Ectodermal cell (in vitro differentiated cells): ENCODE results near the gene C10orf105.

Source experiments
- H3K27ac ChIP-seq: 2 replicates; pipeline ENCODE4 v1.7.0; 2013; ENCODE audit warnings: mild to moderate bottlenecking, low read depth, low read length; ENCODE audit not compliant: insufficient read depth, poor library complexity, severe bottlenecking
- H3K27me3 ChIP-seq: 2 replicates; pipeline ENCODE4 v1.7.0; 2013; ENCODE audit warnings: mild to moderate bottlenecking, low read length; ENCODE audit not compliant: insufficient read depth, control insufficient read depth, poor library complexity, severe bottlenecking
- H3K36me3 ChIP-seq: one replicate; pipeline ENCODE4 v1.7.0; 2013; ENCODE audit warnings: low read length; ENCODE audit not compliant: control insufficient read depth, insufficient read depth
- H3K4me1 ChIP-seq: one replicate; pipeline ENCODE4 v1.7.0; 2013; ENCODE audit warnings: low read length; ENCODE audit not compliant: control insufficient read depth, insufficient read depth
- H3K4me3 ChIP-seq: 2 replicates; pipeline ENCODE4 v1.7.0; 2013; ENCODE audit warnings: low read depth, low read length, control low read depth; ENCODE audit not compliant: insufficient read depth
- H3K9me3 ChIP-seq: 2 replicates; pipeline ENCODE4 v1.7.0; 2013; ENCODE audit warnings: mild to moderate bottlenecking, low read length, moderate library complexity; ENCODE audit not compliant: control insufficient read depth
- WGBS, 2 experiments: methylation state at CpG; one replicate each; pipeline ENCODE4 v1.1.7; 2013; ENCODE audit warnings: missing lambda C conversion rate in 2 of 2; 5-methylcytosine and 5-hydroxymethylcytosine counted together

Gene C10orf105

DNA sequence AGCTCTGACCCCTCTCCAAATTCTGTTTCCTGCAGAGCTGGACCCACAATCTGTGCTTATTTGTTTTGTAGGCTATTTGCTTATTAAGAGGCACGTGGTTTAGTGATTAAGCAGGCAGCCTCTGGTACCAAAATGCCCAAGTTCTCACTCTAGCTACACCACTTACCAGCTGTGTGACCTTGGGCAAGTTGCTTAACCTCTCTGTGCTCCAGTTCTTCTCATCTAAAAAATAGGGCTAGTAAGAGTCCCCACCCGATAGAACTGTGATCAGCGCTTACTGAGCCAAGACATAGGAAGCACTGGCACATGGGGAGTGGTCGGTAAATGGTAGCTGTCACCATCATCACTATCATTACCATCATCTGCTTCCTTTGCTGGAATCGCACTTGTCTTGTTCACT, 20.8 kb downstream of the C10orf105 start:
- peaks cover 13% of the 10 kb centered on the region for H3K4me1 ChIP-seq
- H3K4me3 ChIP-seq, result no peak overlapping the region
- WGBS, 2 experiments, result 84 to 93% methylated on average over 5 of the region's 5 CpGs
- no peaks in the 10 kb centered on the region for H3K9me3 ChIP-seq
- no peaks in the 10 kb centered on the region for H3K36me3 ChIP-seq
- no peaks in the 10 kb centered on the region for H3K27me3 ChIP-seq
- H3K27ac ChIP-seq, result no peak overlapping the region

DNA sequence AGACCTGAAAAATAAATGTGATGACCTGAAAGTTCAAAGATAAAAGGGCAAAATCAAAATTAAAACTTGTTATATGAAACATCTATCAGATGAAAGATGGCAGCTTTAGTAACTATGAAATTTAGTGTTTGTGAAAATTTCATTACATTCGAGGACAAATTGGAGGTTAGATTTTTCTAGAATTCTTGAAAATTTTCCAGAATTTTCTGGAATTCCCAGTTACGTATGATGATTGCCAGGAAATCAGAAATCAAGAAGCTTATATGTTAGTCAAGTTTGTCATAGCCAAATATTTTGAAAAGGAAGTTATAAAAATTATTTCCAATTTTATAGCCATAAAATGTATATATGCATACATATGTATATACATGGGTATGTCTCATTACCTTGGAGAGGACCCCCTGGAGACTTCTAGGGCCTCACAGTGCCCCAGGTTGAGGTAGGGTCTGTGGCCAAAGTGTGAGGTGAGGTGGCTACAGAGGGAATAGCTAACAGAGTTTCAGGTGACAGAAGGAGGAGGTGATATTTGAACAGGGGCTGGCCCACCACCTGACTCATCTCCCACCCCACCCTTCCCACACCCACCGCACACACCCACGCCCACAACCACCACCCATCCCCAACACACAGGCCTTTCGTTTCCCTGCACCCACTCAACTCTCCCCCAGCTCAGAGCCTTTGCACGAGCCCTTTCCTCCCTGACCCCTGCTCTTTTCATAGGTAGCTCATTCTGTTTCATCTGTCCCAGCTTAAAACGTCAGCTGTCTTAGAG, 21.5 kb downstream of the C10orf105 start:
- no peaks in the 10 kb centered on the region for H3K27me3 ChIP-seq
- no peaks in the 10 kb centered on the region for H3K36me3 ChIP-seq
- H3K4me3 ChIP-seq, result no peak overlapping the region
- no peak overlapping the region for H3K27ac ChIP-seq
- WGBS, 2 experiments, result 86 to 87% methylated on average over 7 of the region's 7 CpGs
- H3K9me3 ChIP-seq, result no peaks in the 10 kb centered on the region
- H3K4me1 ChIP-seq, result peaks cover 13% of the 10 kb centered on the region

DNA sequence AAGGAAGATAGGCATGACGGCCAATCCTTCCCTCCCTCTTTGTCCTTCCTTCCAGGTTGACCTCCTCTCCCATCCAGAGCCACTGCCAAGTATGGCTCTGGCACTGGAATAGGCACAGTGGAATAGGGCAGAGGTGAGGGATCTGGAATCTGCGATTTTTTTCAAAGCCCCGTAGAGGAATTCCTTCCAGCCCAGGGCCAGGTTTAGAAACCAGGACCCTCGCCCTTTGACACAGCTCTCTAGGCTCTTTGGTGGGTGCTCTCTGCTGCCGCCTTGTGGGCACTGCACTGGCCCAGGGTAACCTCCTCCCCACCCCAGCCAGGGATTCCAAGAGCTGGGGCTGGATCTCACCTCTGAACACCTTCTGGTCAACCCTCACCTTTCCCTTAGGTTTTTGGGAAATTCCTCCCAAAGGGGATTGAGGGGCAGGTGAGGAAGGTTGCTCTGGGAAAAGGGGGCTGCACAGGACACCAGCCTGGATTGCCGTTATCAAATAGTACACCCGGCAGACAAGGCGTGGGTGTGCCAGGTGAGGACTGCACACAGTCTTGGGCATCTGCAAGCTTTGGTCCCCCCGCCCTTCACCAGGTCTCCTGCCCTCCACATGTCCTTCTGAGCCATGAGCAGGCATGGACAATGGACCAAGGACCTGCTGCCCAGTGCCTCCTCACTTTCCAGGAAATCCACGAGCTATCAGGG, 22.8 kb downstream of the C10orf105 start:
- WGBS, 2 experiments, result 58% methylated on average over 10 of the region's 10 CpGs

DNA sequence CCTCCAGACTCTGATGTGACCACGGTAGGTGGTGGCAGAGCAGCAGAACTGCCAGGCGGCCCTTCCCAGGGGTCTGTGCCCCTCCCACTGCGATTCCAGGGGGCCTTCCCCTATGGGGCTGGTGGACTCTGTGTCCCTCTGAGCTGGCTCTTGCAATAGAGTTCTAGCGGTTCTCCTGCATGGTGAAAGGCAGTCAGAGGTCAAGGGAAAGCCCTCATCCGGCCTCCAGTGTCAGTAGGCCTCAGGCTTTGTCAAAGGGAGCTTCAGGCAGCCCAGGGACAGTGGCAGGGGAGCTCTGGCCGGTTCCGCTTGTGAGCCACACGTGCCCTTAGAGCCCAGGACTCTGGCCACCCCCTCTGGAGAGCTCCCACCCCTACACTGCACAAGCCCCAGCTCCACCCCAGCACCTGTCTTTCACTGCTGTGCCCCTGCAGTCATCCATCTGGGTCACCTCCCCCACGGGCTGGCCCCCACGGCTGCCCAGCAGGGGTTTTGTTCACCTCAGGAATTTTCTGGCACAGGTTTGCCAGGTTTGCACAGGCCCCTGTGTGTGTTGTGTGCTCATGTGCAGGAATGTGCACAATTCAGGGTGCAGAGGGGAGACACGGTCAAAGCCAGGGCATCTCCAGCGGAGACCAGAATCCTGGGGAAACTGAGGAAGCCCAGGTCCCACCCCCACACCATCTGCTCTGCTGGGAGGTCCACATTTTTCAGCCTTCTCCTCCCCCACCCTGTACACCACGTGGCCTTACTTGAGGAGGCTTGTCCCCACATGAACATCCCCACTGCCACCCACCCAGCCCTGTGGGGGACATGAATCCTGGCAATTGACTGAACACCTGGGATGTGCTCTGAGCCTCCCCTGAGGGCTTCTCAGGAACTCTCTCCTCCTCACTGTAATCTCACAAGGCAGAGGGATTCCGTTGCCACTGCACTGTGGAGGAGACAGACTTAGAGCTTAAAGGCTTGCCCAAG, 23.8 kb downstream of the C10orf105 start:
- Histone ChIP-seq H3K4me3 (no peak overlapping the region), H3K36me3 (no peaks in the 10 kb centered on the region), H3K4me1 (peaks cover 8% of the 10 kb centered on the region), H3K9me3 (no peaks in the 10 kb centered on the region), H3K27me3 (no peaks in the 10 kb centered on the region), H3K27ac (no peak overlapping the region)
- WGBS, 2 experiments, result 88 to 90% methylated on average over 14 of the region's 14 CpGs

More for the DNA sequence above, 22.8 kb downstream of the C10orf105 start:
- Histone ChIP-seq H3K9me3 (no peaks in the 10 kb centered on the region), H3K27me3 (no peaks in the 10 kb centered on the region), H3K4me3 (no peak overlapping the region), H3K4me1 (peaks cover 13% of the 10 kb centered on the region), H3K27ac (no peak overlapping the region), H3K36me3 (no peaks in the 10 kb centered on the region)

DNA sequence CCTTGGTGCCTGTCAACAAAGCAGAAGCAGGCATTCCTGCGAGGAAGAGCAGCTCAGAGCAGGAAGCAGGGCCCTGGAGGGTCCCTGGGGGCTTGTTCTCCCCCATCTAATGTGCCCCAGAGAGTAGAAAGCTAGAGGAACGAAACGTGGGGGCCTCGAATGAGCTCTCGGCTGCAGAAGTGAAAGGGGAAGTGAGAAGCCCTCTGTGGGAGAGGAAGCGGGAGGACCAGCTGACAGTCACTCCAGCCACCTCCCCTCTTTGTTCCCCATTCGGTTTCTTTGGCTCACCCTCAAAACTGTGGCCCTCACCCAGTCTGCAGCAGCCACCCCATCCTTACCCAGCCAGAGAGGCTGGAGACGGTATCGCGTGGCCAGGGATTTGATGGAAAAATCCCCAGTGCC, 25.0 kb downstream of the C10orf105 start:
- H3K4me3 ChIP-seq, result no peak overlapping the region
- 82 to 85% methylated on average over 10 of the region's 10 CpGs for WGBS, 2 experiments
- no peaks in the 10 kb centered on the region for H3K9me3 ChIP-seq
- no peak overlapping the region for H3K27ac ChIP-seq
- H3K36me3 ChIP-seq, result no peaks in the 10 kb centered on the region
- peaks cover 3% of the 10 kb centered on the region for H3K4me1 ChIP-seq
- H3K27me3 ChIP-seq, result no peaks in the 10 kb centered on the region

DNA sequence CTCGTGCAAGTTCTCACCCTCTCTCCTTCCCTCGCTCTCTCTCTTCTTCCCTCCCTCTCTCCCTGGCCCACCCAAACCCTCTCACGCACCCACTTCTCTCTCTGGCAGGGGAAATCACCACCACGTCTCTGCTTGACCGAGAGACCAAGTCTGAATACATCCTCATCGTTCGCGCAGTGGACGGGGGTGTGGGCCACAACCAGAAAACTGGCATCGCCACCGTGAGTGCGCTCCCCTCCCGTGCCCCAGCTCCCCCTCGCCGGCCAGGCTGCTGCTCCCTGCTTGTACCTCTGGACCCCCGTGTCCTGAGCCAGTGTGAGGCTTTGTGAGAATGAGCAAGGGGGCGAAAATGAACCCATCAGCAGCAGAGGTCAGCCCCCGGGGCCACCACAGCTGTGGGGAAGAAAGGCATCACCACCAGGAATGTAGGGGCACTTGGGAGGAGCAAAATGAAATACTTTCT, 25.5 kb downstream of the C10orf105 start:
- H3K36me3 ChIP-seq, result no peaks in the 10 kb centered on the region
- no peaks in the 10 kb centered on the region for H3K9me3 ChIP-seq
- H3K27me3 ChIP-seq, result no peaks in the 10 kb centered on the region
- WGBS, 2 experiments, result 82 to 83% methylated on average over 18 of the region's 18 CpGs
- H3K4me3 ChIP-seq, result no peak overlapping the region
- H3K4me1 ChIP-seq, result peaks cover 3% of the 10 kb centered on the region
- no peak overlapping the region for H3K27ac ChIP-seq

DNA sequence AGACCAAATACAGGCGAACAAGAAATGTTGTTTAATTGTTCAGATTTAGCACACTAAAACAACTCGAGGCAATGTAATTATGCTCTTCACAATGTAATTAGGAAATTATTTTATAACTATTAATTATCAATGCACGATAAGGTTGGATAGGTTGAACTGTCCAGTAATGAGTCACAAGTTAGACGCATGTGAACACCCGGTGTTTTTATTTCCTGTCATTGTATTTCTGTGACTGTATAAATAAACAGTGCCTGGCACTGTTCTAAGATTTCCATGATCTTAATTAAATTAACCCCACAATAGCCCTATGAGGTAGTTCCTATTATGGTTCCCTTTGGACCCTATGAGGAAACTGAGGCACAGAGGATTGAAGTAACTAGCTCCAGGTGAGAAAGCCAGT, 26.2 kb downstream of the C10orf105 start:
- Histone ChIP-seq H3K9me3 (no peaks in the 10 kb centered on the region), H3K4me3 (no peak overlapping the region), H3K27ac (no peak overlapping the region), H3K27me3 (no peaks in the 10 kb centered on the region), H3K4me1 (peaks cover 3% of the 10 kb centered on the region), H3K36me3 (no peaks in the 10 kb centered on the region)
- 95 to 100% methylated on average over 4 of the region's 5 CpGs for WGBS, 2 experiments

DNA sequence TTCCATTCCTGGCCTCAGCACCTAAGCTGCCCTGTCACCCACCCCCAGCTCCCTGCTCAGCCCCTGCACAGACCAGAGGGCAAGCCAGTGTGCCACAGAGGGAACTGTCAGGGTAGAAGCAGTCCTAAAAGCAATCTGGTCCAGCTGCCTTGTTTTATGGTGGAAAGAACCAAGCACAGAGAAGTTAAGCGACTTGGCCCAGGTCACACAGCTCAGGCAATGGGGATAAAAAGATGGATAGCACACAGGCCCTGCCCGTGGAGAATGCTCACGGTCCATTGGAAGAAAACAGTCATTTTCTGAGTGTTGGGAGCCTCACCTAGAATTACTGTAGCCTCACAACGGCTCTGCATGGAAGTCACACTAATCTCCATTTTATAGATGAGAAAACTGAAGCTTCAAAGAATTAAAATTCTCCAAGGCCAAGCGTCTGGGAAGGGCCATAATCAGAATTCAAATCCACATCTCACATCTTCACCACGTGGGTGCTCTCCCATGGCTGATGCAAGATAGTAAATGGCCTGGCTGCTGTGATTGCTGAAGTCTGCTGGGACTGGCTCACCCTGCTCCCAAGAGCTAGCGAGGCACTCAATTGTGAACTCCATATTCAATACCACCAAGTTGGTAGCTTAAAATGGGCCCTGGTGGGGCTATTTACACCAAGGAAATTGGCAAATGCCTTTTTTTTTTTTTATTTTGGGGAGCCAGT, 26.8 kb downstream of the C10orf105 start:
- Histone ChIP-seq H3K27ac (no peak overlapping the region), H3K27me3 (no peaks in the 10 kb centered on the region), H3K36me3 (no peaks in the 10 kb centered on the region), H3K4me3 (no peak overlapping the region), H3K4me1 (peaks cover 3% of the 10 kb centered on the region), H3K9me3 (no peaks in the 10 kb centered on the region)
- WGBS, 2 experiments, result 81 to 83% methylated on average over 7 of the region's 7 CpGs

DNA sequence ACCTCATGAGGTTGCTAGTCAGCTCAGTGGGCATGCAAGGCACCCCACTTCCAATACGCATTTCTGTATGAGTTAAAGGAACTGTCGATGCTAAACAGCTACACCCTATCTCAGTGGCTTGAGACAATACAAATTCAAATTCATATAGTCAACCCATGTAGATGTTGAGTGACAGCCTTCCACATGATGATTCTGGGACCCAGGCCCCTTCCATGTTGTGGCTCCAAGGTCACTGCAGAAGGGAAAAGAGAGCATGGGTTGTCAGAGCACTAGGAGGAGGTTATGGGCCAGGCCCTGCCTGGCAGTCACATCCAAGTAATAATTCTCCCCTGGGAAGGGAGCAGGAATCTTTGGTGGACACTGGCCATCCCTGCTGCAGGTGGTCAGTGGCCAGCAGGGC, 28.2 kb downstream of the C10orf105 start:
- H3K9me3 ChIP-seq, result no peaks in the 10 kb centered on the region
- H3K4me3 ChIP-seq, result no peak overlapping the region
- no peaks in the 10 kb centered on the region for H3K27me3 ChIP-seq
- H3K36me3 ChIP-seq, result no peaks in the 10 kb centered on the region
- WGBS, 2 experiments, result 89 to 92% methylated on average over 2 of the region's 2 CpGs
- H3K27ac ChIP-seq, result no peak overlapping the region
- peaks cover under 1% of the 10 kb centered on the region for H3K4me1 ChIP-seq
